ENCODE data around the gene RNF145. TPM values are rescaled to one million over a fixed set of nuclear protein-coding genes. Genes with fewer than 3 reads are reported as not detected.

Gene RNF145, protein sequence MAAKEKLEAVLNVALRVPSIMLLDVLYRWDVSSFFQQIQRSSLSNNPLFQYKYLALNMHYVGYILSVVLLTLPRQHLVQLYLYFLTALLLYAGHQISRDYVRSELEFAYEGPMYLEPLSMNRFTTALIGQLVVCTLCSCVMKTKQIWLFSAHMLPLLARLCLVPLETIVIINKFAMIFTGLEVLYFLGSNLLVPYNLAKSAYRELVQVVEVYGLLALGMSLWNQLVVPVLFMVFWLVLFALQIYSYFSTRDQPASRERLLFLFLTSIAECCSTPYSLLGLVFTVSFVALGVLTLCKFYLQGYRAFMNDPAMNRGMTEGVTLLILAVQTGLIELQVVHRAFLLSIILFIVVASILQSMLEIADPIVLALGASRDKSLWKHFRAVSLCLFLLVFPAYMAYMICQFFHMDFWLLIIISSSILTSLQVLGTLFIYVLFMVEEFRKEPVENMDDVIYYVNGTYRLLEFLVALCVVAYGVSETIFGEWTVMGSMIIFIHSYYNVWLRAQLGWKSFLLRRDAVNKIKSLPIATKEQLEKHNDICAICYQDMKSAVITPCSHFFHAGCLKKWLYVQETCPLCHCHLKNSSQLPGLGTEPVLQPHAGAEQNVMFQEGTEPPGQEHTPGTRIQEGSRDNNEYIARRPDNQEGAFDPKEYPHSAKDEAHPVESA
- total RNA-seq: 10 to 100 TPM; 40.5 to 68.2 (median 41.3) TPM

DNA sequence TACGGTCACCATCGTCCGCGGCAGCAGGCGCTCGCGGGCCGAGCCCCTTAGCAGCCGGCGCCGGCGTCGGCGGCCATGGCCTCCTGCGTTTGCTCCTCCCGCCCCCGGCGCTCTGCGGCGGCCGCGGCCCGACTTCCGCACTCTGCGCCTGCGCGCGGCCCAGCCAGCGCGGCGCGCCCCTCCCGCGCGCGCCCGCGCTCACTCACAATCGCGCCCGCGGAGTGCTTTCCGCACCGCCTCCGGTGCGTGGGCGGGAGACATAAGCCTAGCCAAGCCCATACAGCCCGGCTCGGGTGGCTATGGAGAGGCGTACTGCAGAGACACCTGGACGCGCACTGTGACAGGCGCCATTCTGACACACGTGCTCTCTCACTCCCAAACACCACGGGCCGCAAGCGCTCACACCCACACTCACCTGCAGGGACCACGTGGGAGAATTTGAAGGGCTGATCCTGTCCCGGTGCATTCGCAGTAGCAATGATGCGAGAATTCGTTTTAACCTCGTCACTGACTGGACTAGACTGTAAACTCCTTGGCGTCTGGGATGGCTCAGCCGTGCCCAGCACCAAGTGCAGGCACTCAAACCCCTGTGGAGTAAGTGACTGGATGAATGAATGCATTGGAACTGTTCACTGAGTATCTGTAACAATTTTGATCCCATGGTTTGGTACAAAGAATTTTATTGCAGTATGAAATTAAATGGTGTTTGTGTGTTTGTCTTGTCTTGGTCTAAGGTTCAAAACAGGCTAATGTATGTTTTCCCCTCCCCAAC is at the start of gene RNF145:
TSS of gene RNF145 (minus strand) at position 116 of the 772 bp plus-strand sequence. CDS start 5,936 bp downstream, outside the sequence.
- Histone ChIP-seq H3K36me3 (no peaks in the 10 kb centered on the region), H3K4me3 (peak within 1 kb of the TSS; percentile 90 to 98 (median 95)), H3K27me3 (no peaks in the 10 kb centered on the region), H3K4me1 (peaks cover 0 to 9% of the 10 kb centered on the region in 2 donors), H3K27ac (peak within 1 kb of the TSS; percentile 96 to 97), H3K9me3 (no peaks in the 10 kb centered on the region)
- DNase-seq (ENCODE audit: low spot score in 2 of 2): peak; percentile 73 to 85
- intact Hi-C loops (cut with DNase I; ENCODE audit: low total_unique reads): no loop called here
- TF ChIP-seq, protein P1, sequence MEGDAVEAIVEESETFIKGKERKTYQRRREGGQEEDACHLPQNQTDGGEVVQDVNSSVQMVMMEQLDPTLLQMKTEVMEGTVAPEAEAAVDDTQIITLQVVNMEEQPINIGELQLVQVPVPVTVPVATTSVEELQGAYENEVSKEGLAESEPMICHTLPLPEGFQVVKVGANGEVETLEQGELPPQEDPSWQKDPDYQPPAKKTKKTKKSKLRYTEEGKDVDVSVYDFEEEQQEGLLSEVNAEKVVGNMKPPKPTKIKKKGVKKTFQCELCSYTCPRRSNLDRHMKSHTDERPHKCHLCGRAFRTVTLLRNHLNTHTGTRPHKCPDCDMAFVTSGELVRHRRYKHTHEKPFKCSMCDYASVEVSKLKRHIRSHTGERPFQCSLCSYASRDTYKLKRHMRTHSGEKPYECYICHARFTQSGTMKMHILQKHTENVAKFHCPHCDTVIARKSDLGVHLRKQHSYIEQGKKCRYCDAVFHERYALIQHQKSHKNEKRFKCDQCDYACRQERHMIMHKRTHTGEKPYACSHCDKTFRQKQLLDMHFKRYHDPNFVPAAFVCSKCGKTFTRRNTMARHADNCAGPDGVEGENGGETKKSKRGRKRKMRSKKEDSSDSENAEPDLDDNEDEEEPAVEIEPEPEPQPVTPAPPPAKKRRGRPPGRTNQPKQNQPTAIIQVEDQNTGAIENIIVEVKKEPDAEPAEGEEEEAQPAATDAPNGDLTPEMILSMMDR (IDR thresholded peaks at IDR 0.05): no peak
- TF ChIP-seq POLR2AphosphoS5 (IDR thresholded peaks at IDR 0.05): peak in 2 of 3 donors; percentile 55 to 65
- no peak for TF ChIP-seq POLR2A (IDR thresholded peaks at IDR 0.05)

DNA sequence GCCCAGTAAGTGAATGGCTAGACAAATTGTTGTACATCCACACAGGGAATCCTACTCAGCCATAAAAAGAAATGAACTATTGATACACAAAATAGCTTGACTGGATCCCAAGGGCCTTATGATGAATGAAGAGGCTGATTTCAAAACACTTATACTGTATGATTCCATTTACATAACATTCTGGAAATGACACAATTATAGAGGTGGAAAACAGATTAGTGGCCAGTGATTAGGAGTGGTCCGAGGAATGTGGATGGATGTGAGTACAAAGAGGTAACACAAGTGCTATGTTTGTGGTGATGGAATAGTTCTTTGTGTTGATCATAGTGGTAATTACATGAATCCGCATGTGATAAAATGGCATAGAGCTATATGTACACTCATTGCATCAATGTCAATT is 49.0 kb upstream of the RNF145 start:
- Histone ChIP-seq H3K4me3 (no peak overlapping the region), H3K4me1 (no peaks in the 10 kb centered on the region), H3K9me3 (no peaks in the 10 kb centered on the region), H3K27me3 (no peaks in the 10 kb centered on the region), H3K36me3 (no peaks in the 10 kb centered on the region), H3K27ac (no peak overlapping the region)
- TF ChIP-seq, protein P1 (IDR thresholded peaks at IDR 0.05): no peak
- no peak for TF ChIP-seq POLR2AphosphoS5 (IDR thresholded peaks at IDR 0.05)
- TF ChIP-seq POLR2A (IDR thresholded peaks at IDR 0.05): no peak
- intact Hi-C loops (cut with DNase I; ENCODE audit: low total_unique reads): no loop called here
- no peak for DNase-seq (ENCODE audit: low spot score in 2 of 2)

DNA sequence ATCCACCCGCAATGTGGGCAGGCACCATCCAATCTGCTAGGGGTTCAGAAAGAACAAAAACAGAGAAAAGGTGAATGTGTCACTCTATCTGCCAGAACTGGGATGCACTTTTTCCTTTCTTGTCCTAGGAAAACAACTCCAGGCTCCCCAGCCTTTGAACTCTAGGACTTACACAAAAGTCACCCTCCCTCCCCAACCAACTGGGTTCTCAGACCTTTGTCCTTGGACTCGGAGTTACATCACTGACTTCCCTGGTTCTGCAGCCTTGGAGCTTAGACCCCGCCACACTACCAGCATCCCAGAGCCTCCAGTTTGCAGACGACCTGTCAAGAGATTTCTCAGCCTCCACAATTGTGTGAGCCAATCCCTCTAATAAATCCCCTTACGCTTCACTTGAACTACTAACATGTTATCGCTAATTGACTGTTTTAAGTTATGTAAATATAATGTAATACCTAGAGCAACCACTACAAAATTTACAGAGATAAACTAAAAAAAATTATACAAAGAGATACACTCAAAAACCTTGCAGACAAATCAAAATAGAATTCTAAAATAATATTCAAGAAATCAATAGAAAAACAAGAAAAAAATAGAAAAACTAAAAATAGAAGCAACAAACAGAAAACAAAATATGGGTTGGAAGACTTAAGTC is 48.4 kb upstream of the RNF145 start:
- Histone ChIP-seq H3K4me3 (no peak overlapping the region), H3K9me3 (no peaks in the 10 kb centered on the region), H3K36me3 (no peaks in the 10 kb centered on the region), H3K27me3 (no peaks in the 10 kb centered on the region), H3K27ac (no peak overlapping the region), H3K4me1 (no peaks in the 10 kb centered on the region)
- intact Hi-C loops (cut with DNase I; ENCODE audit: low total_unique reads): no loop called here
- TF ChIP-seq POLR2AphosphoS5 (IDR thresholded peaks at IDR 0.05) (no peak), POLR2A (IDR thresholded peaks at IDR 0.05) (no peak)
- TF ChIP-seq, protein P1 (IDR thresholded peaks at IDR 0.05): no peak
- DNase-seq (ENCODE audit: low spot score in 2 of 2): no peak

DNA sequence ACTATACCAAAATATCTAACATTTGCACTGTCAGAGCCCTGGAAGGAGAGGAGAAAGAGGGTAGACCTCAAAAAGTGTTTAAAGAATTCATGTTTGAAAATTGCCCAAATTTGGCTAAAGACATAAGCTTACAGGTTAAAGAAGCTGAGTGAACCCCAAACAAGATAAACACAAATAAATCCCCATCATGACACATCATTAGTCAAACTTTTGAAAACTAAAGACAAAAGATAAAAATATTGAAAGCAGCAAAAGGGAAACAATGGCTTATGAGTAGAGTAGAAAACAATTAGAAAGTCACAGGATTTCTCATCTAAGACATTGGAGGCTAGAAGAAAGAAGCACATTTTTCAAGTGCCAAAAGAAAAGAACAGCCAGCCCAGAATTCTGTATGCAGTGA is 47.7 kb upstream of the RNF145 start:
- TF ChIP-seq, protein P1 (IDR thresholded peaks at IDR 0.05): no peak
- TF ChIP-seq POLR2A (IDR thresholded peaks at IDR 0.05) (no peak), POLR2AphosphoS5 (IDR thresholded peaks at IDR 0.05) (no peak)
- Histone ChIP-seq H3K36me3 (no peaks in the 10 kb centered on the region), H3K27ac (no peak overlapping the region), H3K4me3 (no peak overlapping the region), H3K4me1 (no peaks in the 10 kb centered on the region), H3K9me3 (no peaks in the 10 kb centered on the region), H3K27me3 (no peaks in the 10 kb centered on the region)
- intact Hi-C loops (cut with DNase I; ENCODE audit: low total_unique reads): no loop called here
- DNase-seq (ENCODE audit: low spot score in 2 of 2): no peak
